ENCODE results near the gene TTI1.

TTI1 gene

GRCh38 chr20:38033330-38034107 lies at the start of gene TTI1, which contains the start of gene RPRD1B:
TTI1 (minus strand) TSS chr20:38033456; CDS start chr20:38013816, 19,640 bp downstream.
RPRD1B (plus strand) TSS chr20:38033746; CDS start chr20:38033948, 202 bp downstream.
- peak; percentile 82 for DNase-seq (ENCODE audit: low read depth)

DNA sequence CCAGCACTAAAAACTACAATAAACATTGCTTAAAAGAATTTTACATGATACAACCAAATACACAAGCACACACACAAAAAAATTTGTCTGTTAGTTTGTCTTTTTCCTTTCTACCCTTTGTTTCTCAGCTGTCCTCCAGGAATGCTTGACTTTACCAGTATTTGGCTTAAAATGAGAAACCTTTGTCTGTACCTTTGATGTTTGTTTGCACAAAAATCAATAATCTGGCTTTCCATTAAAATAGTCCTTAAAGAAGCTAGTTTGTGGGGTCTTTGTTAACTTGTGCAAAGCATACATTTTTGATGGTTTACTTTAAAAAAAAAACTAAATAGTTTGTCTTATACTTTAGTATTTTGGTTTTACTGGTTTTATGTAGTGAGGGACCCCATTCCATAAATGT lies 49.6 kb upstream of the TTI1 start:
- no peak for DNase-seq (ENCODE audit: low read depth)

GRCh38 chr20:38081575-38081974 lies 48.3 kb upstream of the TTI1 start:
- no peak for DNase-seq (ENCODE audit: low read depth)

DNA sequence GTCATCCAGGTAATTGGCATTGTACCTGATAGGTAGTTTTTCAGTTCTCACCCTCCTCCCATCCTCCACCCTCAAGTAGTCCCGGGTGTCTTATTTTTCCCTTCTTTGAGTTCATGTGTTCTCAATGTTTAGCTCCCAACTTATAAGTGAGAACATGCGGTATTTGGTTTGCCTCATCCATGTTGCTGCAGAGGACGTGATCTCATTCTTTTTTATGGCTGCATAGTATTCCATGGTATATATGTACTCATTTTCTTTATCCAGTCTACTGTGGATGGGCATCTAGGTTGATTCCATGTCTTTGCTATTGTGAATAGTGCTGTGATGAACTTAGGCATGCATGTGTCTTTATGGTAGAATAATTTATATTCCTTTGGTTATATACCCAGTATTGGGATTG lies 46.1 kb upstream of the TTI1 start:
- no peak for DNase-seq (ENCODE audit: low read depth)

DNA sequence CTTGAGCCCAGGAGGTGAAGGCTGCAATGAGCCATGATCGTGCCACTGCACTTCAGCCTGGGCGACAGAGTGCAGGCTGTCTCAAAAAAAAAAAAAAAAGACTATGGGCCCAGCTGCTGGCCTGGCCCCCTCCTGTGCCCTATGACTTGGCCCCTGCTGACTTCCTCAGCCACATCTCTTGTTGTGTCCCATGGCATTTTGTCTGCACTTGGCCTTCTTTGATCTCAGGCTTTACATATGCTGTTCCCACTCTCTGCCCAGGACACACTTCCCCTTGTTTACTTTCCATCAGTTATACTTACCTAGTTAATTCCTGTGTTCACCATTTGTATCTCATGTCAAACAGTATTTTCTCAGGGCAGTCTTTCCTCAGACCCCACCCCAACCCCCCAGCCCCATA lies 44.8 kb upstream of the TTI1 start:
- DNase-seq (ENCODE audit: low read depth): no peak

DNA sequence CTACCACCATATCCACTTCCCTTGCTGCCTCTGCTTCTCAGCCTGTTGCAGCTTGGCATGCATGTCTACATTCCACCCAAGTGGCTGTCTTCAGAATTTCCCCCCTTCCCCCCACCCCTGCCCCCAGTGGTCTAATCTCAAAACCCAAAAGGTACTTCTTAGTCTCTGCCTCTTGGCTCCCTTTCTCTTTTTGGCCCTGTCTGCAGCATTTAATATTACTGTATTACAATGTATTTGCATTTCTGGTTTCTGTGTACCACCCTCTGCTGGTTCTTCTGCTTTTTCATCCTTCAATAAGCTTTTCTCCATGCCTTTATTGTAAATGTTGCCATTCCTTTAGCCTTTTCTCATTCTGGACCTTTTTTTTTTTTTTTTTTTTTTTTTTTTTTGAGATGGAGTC lies 43.3 kb upstream of the TTI1 start:
- DNase-seq (ENCODE audit: low read depth): no peak

DNA sequence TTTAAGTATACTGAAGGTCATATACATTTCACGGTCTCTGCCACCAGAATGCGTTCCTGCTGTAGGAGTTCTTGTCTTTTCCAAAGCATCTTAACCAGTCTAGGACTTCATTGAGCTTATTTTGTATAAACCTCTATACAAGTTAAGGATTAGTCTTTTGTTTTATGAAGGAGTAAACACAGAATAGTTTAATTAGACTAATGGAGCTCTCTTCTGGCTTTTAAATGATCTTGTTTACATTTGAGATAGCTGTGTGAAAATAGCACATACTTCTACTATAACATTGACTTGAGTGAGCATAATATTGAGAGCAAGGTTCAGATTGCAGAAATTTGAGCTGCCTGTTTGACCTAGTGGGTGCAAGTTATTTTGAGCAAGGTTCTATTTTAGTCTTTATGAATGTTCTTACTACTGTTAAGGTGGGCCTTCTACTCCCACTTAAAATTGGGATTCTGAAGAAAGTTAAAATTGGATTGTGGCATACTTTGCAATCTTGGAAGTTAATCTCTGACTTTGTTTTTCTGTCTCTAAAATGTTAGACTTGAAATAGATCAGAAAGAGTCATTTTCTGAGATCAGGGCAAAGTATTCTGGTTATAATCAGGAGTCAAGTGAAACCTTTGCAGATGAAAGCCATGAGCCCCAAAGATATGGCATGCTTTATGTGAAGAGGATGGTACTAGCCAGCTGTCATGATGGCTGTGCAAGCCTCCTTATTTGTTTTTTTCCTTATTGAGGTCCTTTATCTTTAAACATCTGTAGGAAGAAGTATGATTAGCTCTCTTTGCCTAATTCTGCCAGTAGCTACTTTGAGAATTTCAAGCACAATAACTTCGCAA lies 42.1 kb upstream of the TTI1 start:
- no peak for DNase-seq (ENCODE audit: low read depth)

GRCh38 chr20:38073307-38074071 lies 40.2 kb upstream of the TTI1 start:
- no peak for DNase-seq (ENCODE audit: low read depth)

- no peak for DNase-seq (ENCODE audit: low read depth)
Measured at GRCh38 chr20:38072898-38073297, 39.6 kb upstream of the TTI1 start.

DNA sequence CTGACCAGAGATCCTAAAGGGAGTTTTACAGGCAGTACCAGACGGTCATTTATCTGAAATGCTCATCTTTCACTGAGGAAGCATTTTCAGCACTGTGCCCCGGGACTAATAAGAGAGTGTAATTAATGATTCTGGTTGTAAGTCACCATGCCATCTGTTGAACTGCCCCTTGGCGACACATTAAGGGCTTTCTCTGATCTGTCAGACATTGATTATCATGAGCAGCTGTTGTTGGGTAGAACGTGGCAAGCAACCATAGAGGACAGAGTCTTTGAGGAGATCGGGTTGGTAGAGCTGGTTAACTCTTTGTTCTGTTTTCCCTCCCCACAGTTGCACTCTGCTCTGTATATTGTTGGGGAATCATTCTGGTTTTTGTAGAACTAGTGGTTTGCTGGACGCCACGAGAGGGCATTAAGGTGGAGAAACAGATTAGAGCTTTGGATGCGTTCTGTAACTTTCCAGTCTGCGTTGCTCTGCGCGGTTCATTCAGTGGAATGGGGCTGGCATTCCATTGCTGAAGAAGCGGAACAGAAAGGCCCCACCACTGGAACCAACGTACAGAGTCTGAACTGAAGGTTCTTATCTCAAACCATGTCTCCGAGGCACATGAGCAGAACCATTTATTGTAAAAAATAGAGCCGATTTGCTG lies 34.6 kb upstream of the TTI1 start:
- no peak for DNase-seq (ENCODE audit: low read depth)

DNA sequence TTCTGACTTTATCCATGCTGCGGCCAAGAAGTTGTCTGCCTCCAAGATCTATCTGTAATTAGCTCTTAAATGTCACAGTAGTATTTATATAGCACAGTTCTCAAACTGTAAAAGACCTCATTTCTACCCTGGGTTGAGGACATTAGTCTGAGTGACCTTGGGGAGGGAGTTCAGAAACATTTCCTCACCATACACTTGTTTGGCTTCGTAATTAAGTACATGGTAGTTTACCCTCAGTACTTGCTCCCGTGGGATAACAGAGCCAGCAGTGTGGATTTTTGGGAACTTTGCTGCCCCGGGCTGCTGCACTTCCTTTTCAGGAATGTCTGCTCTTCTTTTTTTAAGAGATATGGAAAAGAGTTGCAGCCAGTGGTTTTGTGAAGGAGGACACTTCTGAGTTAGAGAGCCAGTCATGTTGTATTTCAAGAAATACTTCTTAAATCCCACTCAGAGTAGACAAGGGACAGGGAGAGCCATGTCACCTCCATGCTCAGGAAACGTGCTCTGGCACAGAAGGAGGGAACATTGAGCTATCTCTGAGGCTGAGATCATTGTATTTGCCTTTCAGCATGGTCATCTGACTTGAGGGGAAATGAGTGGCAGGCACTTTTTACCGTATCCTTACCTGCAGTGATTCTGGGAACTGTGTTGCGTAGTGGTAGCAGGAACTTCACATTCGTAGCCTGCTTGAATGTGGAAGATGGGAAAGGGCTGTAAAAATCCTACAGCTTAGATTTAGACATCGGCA lies 33.9 kb upstream of the TTI1 start:
- DNase-seq (ENCODE audit: low read depth): no peak

DNA sequence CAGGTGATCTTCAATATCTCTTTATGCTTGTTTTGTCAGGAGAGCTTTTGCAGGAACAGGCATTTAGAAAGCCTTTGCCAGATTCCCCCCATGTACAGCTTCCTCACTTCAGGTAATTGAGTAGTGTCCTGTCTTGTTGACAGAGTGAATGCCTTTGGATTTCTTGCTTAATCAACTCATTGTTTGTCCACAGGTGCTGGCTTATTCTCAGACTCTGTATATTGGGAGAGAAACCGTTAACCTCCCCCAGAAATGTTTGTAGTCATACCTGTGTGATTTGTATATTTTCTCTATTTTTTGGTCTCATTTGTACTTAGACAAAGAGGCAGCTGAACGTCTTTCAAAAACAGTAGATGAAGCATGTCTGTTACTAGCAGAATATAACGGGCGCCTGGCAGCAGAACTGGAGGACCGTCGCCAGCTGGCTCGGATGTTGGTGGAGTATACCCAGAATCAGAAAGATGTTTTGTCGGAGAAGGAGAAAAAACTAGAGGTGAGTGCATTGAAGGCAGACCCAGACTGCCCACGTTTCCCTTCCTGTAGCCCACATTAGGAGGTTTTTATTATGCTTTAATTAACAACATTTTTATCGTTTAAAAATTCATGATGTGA lies 32.6 kb upstream of the TTI1 start:
- DNase-seq (ENCODE audit: low read depth): no peak

DNA sequence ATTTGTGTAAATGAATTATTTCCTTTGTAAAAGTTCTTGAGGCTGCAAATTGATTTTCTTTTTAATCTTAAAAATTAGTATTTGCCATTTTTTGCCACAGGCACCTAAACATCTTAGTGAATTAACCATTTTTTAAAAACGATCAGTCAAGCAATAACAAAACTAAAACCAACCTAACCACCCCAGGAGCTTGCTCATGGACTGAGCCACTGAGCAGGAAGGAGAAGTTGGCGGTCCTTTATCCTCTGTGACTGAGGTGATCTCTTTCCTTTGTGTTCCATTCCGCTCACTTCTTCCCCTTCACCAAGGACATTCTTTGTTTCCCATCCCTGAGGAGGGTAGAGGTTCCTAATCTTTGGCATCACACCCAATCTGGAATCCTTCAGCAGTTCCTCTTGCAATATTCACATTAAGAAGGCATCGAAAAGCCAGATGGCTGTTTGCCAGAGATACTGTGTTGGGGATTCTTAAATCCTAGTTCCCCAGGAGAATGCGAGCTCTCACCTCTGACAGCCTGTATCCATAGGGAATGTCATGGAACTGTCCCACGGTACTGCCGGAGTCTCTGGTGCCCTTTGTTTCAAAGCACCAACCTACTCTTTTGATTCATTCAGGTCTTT lies 30.8 kb upstream of the TTI1 start:
- DNase-seq (ENCODE audit: low read depth): no peak

GRCh38 chr20:38062890-38063289 lies 29.6 kb upstream of the TTI1 start:
- DNase-seq (ENCODE audit: low read depth): no peak

- no peak for DNase-seq (ENCODE audit: low read depth)
Measured at GRCh38 chr20:38061109-38061508, 27.9 kb upstream of the TTI1 start.

GRCh38 chr20:38060536-38060935 lies 27.3 kb upstream of the TTI1 start:
- no peak for DNase-seq (ENCODE audit: low read depth)

GRCh38 chr20:38059832-38060231 lies 26.6 kb upstream of the TTI1 start:
- DNase-seq (ENCODE audit: low read depth): no peak

- peak; percentile 49 for DNase-seq (ENCODE audit: low read depth)
Measured at GRCh38 chr20:38057351-38057972, 24.2 kb upstream of the TTI1 start.

GRCh38 chr20:38055848-38056247 lies 22.6 kb upstream of the TTI1 start:
- DNase-seq (ENCODE audit: low read depth): no peak

DNA sequence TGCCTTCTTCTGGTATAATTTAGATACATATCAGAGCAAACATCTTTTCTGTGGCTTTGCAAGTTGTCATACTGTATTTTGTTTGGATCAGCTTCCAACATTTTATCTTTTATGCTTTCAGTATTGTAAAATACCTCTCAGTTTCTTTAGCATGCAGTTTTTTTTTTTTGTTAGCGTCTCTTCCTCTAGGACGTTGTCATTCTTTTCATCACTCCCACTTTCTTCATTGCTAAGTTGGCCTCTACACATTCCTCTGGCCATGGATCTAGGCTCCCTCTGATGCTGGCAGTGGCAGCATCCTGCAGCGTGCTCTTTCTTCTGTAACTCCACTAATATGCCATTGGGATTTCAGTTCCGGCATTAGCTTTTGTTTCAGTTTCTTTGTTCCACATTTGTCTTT lies 22.0 kb upstream of the TTI1 start:
- no peak for DNase-seq (ENCODE audit: low read depth)

All from stimulated activated CD8-positive, alpha-beta memory T cell treated with anti-CD3 and anti-CD28 coated beads, Interleukin-15, amount 100 ng/mL, for 24 hours (primary cell).